CD8-positive, alpha-beta memory T cell (primary cell): Measurements from ENCODE around the gene CKAP5. TPM values are rescaled to one million over a fixed set of nuclear protein-coding genes. Genes with fewer than 3 reads are reported as not detected.

Experiments used
- CTCF ChIA-PET: fragments of 350-600 bp; sonication (Branson Sonifier 250); formaldehyde crosslinking; loops from one replicate; lab custom pipeline; 2021; ENCODE audit warnings: antibody characterized with exemption; lab: Charles Lee
- POLR2A ChIA-PET: fragments of 350-600 bp; sonication (Branson Sonifier 250); formaldehyde crosslinking; loops from one replicate; lab custom pipeline; 2021; ENCODE audit warnings: antibody characterized with exemption; lab: Charles Lee
- DNase-seq, 5 donors: peaks; one replicate each; pipeline versions ENCODE4 v3.0.0 to v3.0.0-alpha.2; 2020 to 2022; ENCODE audit warnings: mixed read lengths in 1 of 5
- H3K27ac ChIP-seq: one replicate; pipeline ENCODE4 v1.7.0; 2013; ENCODE audit warnings: low read depth, mild to moderate bottlenecking, low read length, moderate library complexity
- H3K27me3 ChIP-seq: 2 replicates; pipeline ENCODE4 v1.7.0; 2013; ENCODE audit warnings: low read length, mild to moderate bottlenecking; ENCODE audit not compliant: insufficient read depth, poor library complexity, severe bottlenecking
- H3K36me3 ChIP-seq: 2 replicates; pipeline ENCODE4 v1.7.0; 2013; ENCODE audit warnings: mild to moderate bottlenecking, low read length, moderate library complexity; ENCODE audit not compliant: insufficient read depth
- H3K4me1 ChIP-seq: 2 replicates; pipeline ENCODE4 v1.7.0; 2013; ENCODE audit warnings: mild to moderate bottlenecking, low read length, moderate library complexity; ENCODE audit not compliant: insufficient read depth
- H3K4me3 ChIP-seq: 2 replicates; pipeline ENCODE4 v1.7.0; 2013; ENCODE audit warnings: mild to moderate bottlenecking, low read length
- H3K9me3 ChIP-seq: 2 replicates; pipeline ENCODE4 v1.7.0; 2013; ENCODE audit warnings: mild to moderate bottlenecking, low read length
- H3K27ac Mint-ChIP-seq, 8 donors: one replicate each; pipeline ENCODE4 v1.8.0; 2020 to 2021; ENCODE audit warnings: mixed read lengths in 8 of 8, mild to moderate bottlenecking in 6 of 8, inconsistent platforms in 3 of 8, moderate library complexity in 3 of 8
- H3K27me3 Mint-ChIP-seq, 2 donors: one replicate each; pipeline ENCODE4 v1.8.0; 2020 to 2021; ENCODE audit warnings: mixed read lengths in 2 of 2, mild to moderate bottlenecking in 1 of 2, moderate library complexity in 1 of 2
- H3K36me3 Mint-ChIP-seq, 3 donors: one replicate each; pipeline ENCODE4 v1.8.0; 2020 to 2021; ENCODE audit warnings: mixed read lengths in 3 of 3, inconsistent platforms in 1 of 3, mild to moderate bottlenecking in 1 of 3
- H3K4me1 Mint-ChIP-seq, 3 donors: one replicate each; pipeline ENCODE4 v1.8.0; 2020 to 2021; ENCODE audit warnings: mixed read lengths in 3 of 3, inconsistent platforms in 1 of 3, mild to moderate bottlenecking in 1 of 3
- H3K4me3 Mint-ChIP-seq, 7 donors: one replicate each; pipeline ENCODE4 v1.8.0; 2020 to 2021; ENCODE audit warnings: mixed read lengths in 7 of 7, mild to moderate bottlenecking in 6 of 7, moderate library complexity in 4 of 7, inconsistent platforms in 2 of 7
- H3K9me3 Mint-ChIP-seq, 5 donors: one replicate each; pipeline ENCODE4 v1.8.0; 2020 to 2022; ENCODE audit warnings: mixed read lengths in 5 of 5, mild to moderate bottlenecking in 3 of 5, moderate library complexity in 2 of 5, inconsistent platforms in 1 of 5
- polyA plus RNA-seq: library from polyadenylated mRNA; unstranded; fragments of 300-500 nt; fragmentation: Illumina TruSeq; gene quantifications from one replicate; pipeline ENCODE4 v1.2.3, GENCODE V29; 2021
- total RNA-seq, 2 experiments: library from RNA; stranded (reverse); gene quantifications; one replicate each; pipeline ENCODE4 v1.2.3, GENCODE V29; 2021

Gene CKAP5
- total and polyA plus RNA-seq, 3 experiments from 2014 or later: 14.2 to 127 (median 114) TPM

DNA sequence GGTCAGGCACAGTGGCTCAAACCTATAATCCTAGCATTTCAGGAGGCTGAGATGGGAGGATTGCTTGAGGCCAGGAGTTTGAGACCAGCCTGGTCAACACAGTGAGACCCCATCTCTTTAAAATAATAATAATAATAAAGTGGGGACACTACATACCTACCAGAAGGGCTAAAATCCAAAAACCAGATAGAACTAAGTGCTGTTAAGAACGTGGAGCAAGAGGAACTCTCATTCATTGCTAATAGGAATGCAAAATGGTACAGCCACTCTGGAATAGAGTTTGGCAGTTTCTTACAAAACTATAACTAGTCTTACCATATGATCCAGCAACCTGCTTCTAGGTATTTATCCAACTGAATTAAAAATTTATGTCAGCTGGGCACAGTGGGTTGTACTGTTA lies 9.6 kb downstream of the CKAP5 start:
- Histone ChIP-seq H3K4me3 (no peak overlapping the region), H3K27ac (no peak overlapping the region), H3K36me3 (no peaks in the 10 kb centered on the region), H3K27me3 (no peaks in the 10 kb centered on the region), H3K4me1 (peaks cover 11% of the 10 kb centered on the region), H3K9me3 (no peaks in the 10 kb centered on the region)
- peaks cover 25 to 60% (median 41%) of the 10 kb centered on the region in 3 donors for H3K4me1 Mint-ChIP-seq
- no peak for DNase-seq
- H3K9me3 Mint-ChIP-seq: no peaks in the 10 kb centered on the region
- ChIA-PET CTCF (no interaction called here), POLR2A (no interaction called here)
- H3K36me3 Mint-ChIP-seq: peaks cover 0 to 10% (median 2%) of the 10 kb centered on the region in 3 donors
- H3K27me3 Mint-ChIP-seq: no peaks in the 10 kb centered on the region
- H3K4me3 Mint-ChIP-seq: no peak overlapping the region
- no peak overlapping the region for H3K27ac Mint-ChIP-seq

DNA sequence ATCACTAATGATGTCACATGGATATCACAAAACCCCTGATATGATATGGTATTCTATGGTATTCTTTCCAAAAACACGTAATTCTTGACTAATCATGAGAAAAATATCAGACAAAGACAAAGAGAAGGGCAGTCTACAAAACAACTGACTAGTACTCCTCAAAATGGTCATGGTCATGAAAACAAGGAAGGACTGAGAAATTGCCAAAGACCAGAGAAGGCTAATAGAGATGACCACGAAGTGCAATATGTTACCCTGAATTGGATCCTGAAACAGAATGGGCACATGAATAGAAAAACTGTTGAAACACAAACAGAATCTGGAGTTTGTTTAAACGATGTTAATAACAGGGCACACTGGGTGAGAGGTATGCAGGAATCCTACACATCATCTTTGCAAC lies 10.2 kb downstream of the CKAP5 start:
- no peak for DNase-seq
- POLR2A ChIA-PET: no interaction called here

GRCh38 chr11:46834821-46835220 lies 11.3 kb downstream of the CKAP5 start:
- H3K4me3 Mint-ChIP-seq: no peak overlapping the region
- H3K27me3 Mint-ChIP-seq: no peaks in the 10 kb centered on the region
- peaks cover 19 to 59% (median 45%) of the 10 kb centered on the region in 3 donors for H3K4me1 Mint-ChIP-seq
- no peaks in the 10 kb centered on the region for H3K9me3 Mint-ChIP-seq
- no peaks in the 10 kb centered on the region for H3K36me3 ChIP-seq
- ChIA-PET POLR2A (no interaction called here), CTCF (no interaction called here)
- H3K9me3 ChIP-seq: no peaks in the 10 kb centered on the region
- no peak for DNase-seq
- no peaks in the 10 kb centered on the region for H3K27me3 ChIP-seq
- no peak overlapping the region for H3K27ac ChIP-seq
- H3K4me1 ChIP-seq: peaks cover 11% of the 10 kb centered on the region
- H3K36me3 Mint-ChIP-seq: peaks cover 0 to 2% (median 1%) of the 10 kb centered on the region in 3 donors
- H3K4me3 ChIP-seq: no peak overlapping the region
- no peak overlapping the region for H3K27ac Mint-ChIP-seq

More for the DNA sequence above, 10.2 kb downstream of the CKAP5 start:
- CTCF ChIA-PET: no interaction called here
- Mint-ChIP-seq H3K9me3 (no peaks in the 10 kb centered on the region), H3K27ac (no peak overlapping the region), H3K36me3 (peaks cover 0 to 6% (median 2%) of the 10 kb centered on the region in 3 donors), H3K27me3 (no peaks in the 10 kb centered on the region), H3K4me3 (no peak overlapping the region), H3K4me1 (peaks cover 23 to 61% (median 45%) of the 10 kb centered on the region in 3 donors)
- H3K27ac ChIP-seq: no peak overlapping the region
- H3K9me3 ChIP-seq: no peaks in the 10 kb centered on the region
- peaks cover 11% of the 10 kb centered on the region for H3K4me1 ChIP-seq
- no peaks in the 10 kb centered on the region for H3K36me3 ChIP-seq
- no peak overlapping the region for H3K4me3 ChIP-seq
- H3K27me3 ChIP-seq: no peaks in the 10 kb centered on the region

DNA sequence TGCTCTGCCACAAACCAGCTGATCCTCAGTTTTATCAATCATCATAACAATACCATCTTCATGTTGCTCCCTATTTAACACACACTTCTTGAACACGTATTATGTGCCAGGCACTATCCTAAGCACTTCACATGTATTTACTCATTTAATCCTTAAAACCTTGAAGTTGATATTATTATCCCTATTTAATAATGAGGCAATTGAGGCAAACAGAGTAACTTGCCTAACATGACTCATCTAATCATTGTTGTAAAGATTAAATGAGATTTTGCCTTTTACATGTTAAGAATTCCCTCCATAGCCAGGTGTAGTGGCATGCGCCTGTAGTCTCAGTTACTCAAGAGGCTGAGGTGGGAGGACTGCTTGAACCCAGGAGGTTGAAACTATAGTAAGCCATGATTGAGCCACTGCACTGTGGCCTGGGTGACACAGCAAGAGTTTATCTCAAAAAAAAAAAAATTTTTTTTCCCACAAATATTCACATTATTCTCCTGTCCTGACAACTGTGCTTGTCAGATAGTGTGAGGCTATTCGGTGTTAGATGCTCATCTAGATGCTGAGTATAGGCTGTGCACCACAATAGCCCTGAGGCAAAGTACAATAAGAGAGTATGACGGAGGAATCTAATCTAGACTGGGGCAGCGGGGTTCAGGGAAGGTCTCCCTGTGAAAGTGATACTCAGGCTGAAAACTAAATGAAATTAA lies 13.4 kb downstream of the CKAP5 start:
- H3K4me1 ChIP-seq: peaks cover 9% of the 10 kb centered on the region
- DNase-seq: no peak
- no peaks in the 10 kb centered on the region for H3K36me3 ChIP-seq
- POLR2A ChIA-PET: no interaction called here
- H3K4me1 Mint-ChIP-seq: peaks cover 14 to 60% (median 34%) of the 10 kb centered on the region in 3 donors
- H3K9me3 Mint-ChIP-seq: no peaks in the 10 kb centered on the region
- H3K4me3 Mint-ChIP-seq: no peak overlapping the region
- H3K27me3 Mint-ChIP-seq: no peaks in the 10 kb centered on the region
- no peak overlapping the region for H3K27ac ChIP-seq
- H3K4me3 ChIP-seq: no peak overlapping the region
- H3K36me3 Mint-ChIP-seq: no peaks in the 10 kb centered on the region
- H3K27me3 ChIP-seq: no peaks in the 10 kb centered on the region
- H3K27ac Mint-ChIP-seq: peak overlapping the region in 2 of 8 donors; percentile 28 to 72
- CTCF ChIA-PET: no interaction called here
- H3K9me3 ChIP-seq: no peaks in the 10 kb centered on the region

DNA sequence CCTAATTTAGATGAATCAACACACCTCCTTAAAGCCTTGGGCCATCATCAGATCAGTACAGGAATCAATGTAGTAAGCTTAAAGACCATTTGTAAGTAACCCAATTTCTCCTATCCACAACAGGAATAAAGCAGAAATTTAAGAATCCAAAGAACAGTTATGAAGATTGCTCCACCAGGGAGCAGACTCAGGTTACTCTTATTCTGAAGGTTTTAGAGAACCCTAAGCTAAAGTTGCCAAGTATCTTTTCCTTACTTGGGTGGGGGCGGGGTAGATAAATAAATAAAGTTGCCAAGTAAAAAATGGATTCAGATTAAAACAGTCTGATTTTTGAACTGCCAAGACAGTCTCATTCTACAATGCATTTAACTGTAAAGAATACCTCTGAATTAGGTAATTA lies 18.1 kb downstream of the CKAP5 start:
- H3K4me1 ChIP-seq: peaks cover 16% of the 10 kb centered on the region
- POLR2A ChIA-PET: interaction anchor here (0.6 kb wide), 1 partner anchor 815 kb away, joined by 13 read pairs; no protein-coding TSS in a partner anchor

GRCh38 chr11:46826310-46827044 lies 19.6 kb downstream of the CKAP5 start:
- ChIA-PET POLR2A (no interaction called here), CTCF (interaction anchor here (1.3 to 2.5 kb wide), 4 partner anchors 19 to 156 kb away, joined by 3 to 7 read pairs (median 4); partner anchors contain the start of gene CKAP5)
- no peaks in the 10 kb centered on the region for H3K27me3 Mint-ChIP-seq
- peak; percentile 60 to 75 (median 64) for DNase-seq
- Histone ChIP-seq H3K9me3 (no peaks in the 10 kb centered on the region), H3K4me1 (peaks cover 16% of the 10 kb centered on the region), H3K27ac (no peak overlapping the region), H3K27me3 (no peaks in the 10 kb centered on the region), H3K4me3 (peak overlapping the region; percentile 67), H3K36me3 (no peaks in the 10 kb centered on the region)
- H3K36me3 Mint-ChIP-seq: no peaks in the 10 kb centered on the region
- peak overlapping the region in 5 of 8 donors; percentile 61 to 75 (median 66) for H3K27ac Mint-ChIP-seq
- H3K4me1 Mint-ChIP-seq: peaks cover 21 to 57% (median 44%) of the 10 kb centered on the region in 3 donors
- H3K9me3 Mint-ChIP-seq: no peaks in the 10 kb centered on the region
- peak overlapping the region; percentile 65 to 84 (median 81) for H3K4me3 Mint-ChIP-seq

More for the DNA sequence above, 18.1 kb downstream of the CKAP5 start:
- Histone ChIP-seq H3K27ac (no peak overlapping the region), H3K9me3 (no peaks in the 10 kb centered on the region), H3K27me3 (no peaks in the 10 kb centered on the region), H3K36me3 (no peaks in the 10 kb centered on the region), H3K4me3 (no peak overlapping the region)
- CTCF ChIA-PET: interaction anchor here (2.5 kb wide), 1 partner anchor 18 kb away, joined by 7 read pairs; the partner anchor contains the start of gene CKAP5
- peak overlapping the region in 3 of 8 donors; percentile 1 to 15 (median 12) for H3K27ac Mint-ChIP-seq
- H3K36me3 Mint-ChIP-seq: no peaks in the 10 kb centered on the region
- DNase-seq: no peak
- H3K4me3 Mint-ChIP-seq: peak overlapping the region in 1 of 7 donors; percentile 33
- peaks cover 23 to 66% (median 47%) of the 10 kb centered on the region in 3 donors for H3K4me1 Mint-ChIP-seq
- H3K9me3 Mint-ChIP-seq: no peaks in the 10 kb centered on the region
- H3K27me3 Mint-ChIP-seq: no peaks in the 10 kb centered on the region

- Mint-ChIP-seq H3K27ac (peak overlapping the region in 3 of 8 donors; percentile 6 to 25 (median 11)), H3K9me3 (no peaks in the 10 kb centered on the region), H3K36me3 (peaks cover 0 to 55% (median 23%) of the 10 kb centered on the region in 3 donors), H3K27me3 (peaks cover 0 to 3% of the 10 kb centered on the region in 2 donors), H3K4me3 (no peak overlapping the region), H3K4me1 (peaks cover 0 to 6% (median 3%) of the 10 kb centered on the region in 3 donors)
- Histone ChIP-seq H3K9me3 (no peaks in the 10 kb centered on the region), H3K4me3 (no peak overlapping the region), H3K27ac (no peak overlapping the region), H3K36me3 (peaks cover 9% of the 10 kb centered on the region), H3K4me1 (no peaks in the 10 kb centered on the region), H3K27me3 (no peaks in the 10 kb centered on the region)
- ChIA-PET POLR2A (no interaction called here), CTCF (no interaction called here)
- DNase-seq: peak in 1 of 5 donors; percentile 5
These were observed 37.2 kb downstream of the CKAP5 start for GRCh38 chr11:46808799-46809431.
